AG04450 (cell line): ENCODE data around the gene TUFT1. TPM values are rescaled to one million over a fixed set of nuclear protein-coding genes. Genes with fewer than 3 reads are reported as not detected.

Experiments used
- CTCF ChIA-PET: fragments of 300-600, 350-600 bp; formaldehyde crosslinking; extraction: SDS; loops from one replicate; lab custom pipeline; 2022; ENCODE audit warnings: antibody characterized with exemption, inconsistent platforms; lab: Charles Lee
- POLR2A ChIA-PET: fragments of 350-600 bp; formaldehyde crosslinking; extraction: SDS; loops from one replicate; lab custom pipeline; 2021; ENCODE audit warnings: antibody characterized with exemption, inconsistent platforms; lab: Yijun Ruan, JAX
- DNase-seq: peaks from one replicate; pipeline ENCODE4 v3.0.0-alpha.2; 2011; ENCODE audit warnings: low read depth, low spot score
- H3K27ac ChIP-seq: one replicate; pipeline ENCODE4 v1.5.1; 2012; ENCODE audit warnings: low read depth, low read length, control low read depth
- H3K27me3 ChIP-seq: one replicate; pipeline ENCODE4 v1.6.0; 2012; ENCODE audit warnings: low read length; ENCODE audit not compliant: control insufficient read depth, insufficient read depth
- H3K4me3 ChIP-seq: 2 replicates; pipeline ENCODE4 v1.5.1; 2011; ENCODE audit warnings: mild to moderate bottlenecking, low read depth, low read length, control low read depth
- H3K9me3 ChIP-seq: 2 replicates; pipeline ENCODE4 v1.5.1; 2012; ENCODE audit warnings: low read length; ENCODE audit not compliant: control insufficient read depth, insufficient read depth
- polyA plus RNA-seq: library from polyadenylated mRNA; depleted of rRNA; stranded (reverse); fragments of >200 nt; gene quantifications from 2 replicates; pipeline ENCODE4 v1.2.3, GENCODE V29; 2011
- TF ChIP-seq, protein P1 (sequence below): IDR thresholded peaks from 2 replicates; pipeline ENCODE4 v1.5.1; 2011; ENCODE audit warnings: low read depth, low read length, control low read depth, inconsistent platforms

The TUFT1 gene
- polyA plus RNA-seq, 1 experiment: 21.9 TPM

DNA sequence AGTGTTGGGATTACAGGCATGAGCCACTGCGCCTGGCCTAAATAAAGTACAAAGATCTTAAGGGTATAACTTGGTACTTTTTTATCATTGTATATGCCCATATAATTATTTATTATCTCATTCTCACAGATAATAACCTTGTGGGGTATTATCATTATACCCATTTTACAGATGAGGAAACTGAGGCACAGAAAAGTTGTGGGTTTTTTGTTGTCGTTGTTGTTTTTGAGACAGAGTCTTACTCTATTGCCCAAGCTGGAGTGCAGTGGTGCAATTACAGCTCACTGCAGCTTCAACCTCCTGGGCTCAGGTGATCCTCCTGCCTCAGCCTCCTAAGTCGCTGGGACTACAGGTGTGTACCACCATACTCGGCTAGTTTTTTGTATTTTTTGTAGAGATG, 24.8 kb upstream of the TUFT1 start:
- Histone ChIP-seq H3K27me3 (peaks cover 5% of the 10 kb centered on the region), H3K9me3 (no peaks in the 10 kb centered on the region), H3K27ac (no peak overlapping the region), H3K4me3 (no peak overlapping the region)
- CTCF ChIA-PET: no interaction called here
- DNase-seq: no peak
- TF ChIP-seq, protein P1, sequence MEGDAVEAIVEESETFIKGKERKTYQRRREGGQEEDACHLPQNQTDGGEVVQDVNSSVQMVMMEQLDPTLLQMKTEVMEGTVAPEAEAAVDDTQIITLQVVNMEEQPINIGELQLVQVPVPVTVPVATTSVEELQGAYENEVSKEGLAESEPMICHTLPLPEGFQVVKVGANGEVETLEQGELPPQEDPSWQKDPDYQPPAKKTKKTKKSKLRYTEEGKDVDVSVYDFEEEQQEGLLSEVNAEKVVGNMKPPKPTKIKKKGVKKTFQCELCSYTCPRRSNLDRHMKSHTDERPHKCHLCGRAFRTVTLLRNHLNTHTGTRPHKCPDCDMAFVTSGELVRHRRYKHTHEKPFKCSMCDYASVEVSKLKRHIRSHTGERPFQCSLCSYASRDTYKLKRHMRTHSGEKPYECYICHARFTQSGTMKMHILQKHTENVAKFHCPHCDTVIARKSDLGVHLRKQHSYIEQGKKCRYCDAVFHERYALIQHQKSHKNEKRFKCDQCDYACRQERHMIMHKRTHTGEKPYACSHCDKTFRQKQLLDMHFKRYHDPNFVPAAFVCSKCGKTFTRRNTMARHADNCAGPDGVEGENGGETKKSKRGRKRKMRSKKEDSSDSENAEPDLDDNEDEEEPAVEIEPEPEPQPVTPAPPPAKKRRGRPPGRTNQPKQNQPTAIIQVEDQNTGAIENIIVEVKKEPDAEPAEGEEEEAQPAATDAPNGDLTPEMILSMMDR: no peak
- POLR2A ChIA-PET: no interaction called here

DNA sequence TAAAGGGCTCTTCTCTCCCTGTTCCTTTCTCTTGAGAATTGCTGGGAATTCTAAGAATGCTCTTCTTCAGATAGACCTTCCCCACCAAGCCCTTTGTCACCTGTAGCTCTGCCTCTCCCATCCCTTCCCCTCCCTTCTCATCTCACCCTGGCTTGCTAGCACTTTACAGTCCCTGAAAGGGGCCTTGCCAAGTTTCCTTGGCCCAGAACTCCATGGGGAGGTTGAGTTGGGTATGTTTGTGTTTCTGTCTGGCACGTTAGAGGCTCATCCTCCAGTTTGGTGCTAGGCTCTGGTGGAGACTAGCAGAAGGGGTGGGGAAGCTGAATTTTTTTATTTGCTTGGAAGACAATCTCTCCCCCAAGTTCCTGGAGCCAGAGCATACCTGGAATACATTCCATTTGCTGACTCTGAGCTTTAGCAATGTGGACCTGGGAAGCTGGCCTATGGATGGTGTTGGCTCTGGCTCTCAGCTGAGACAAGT, 24.0 kb upstream of the TUFT1 start:
- Histone ChIP-seq H3K9me3 (no peaks in the 10 kb centered on the region), H3K27me3 (peaks cover 5% of the 10 kb centered on the region), H3K27ac (no peak overlapping the region), H3K4me3 (no peak overlapping the region)
- no peak for DNase-seq
- TF ChIP-seq, protein P1: no peak
- ChIA-PET CTCF (no interaction called here), POLR2A (no interaction called here)

GRCh38 chr1:151518431-151518830, 21.7 kb upstream of the TUFT1 start:
- Histone ChIP-seq H3K9me3 (no peaks in the 10 kb centered on the region), H3K27ac (no peak overlapping the region), H3K4me3 (no peak overlapping the region), H3K27me3 (no peaks in the 10 kb centered on the region)
- POLR2A ChIA-PET: no interaction called here
- CTCF ChIA-PET: no interaction called here
- DNase-seq: no peak
- TF ChIP-seq, protein P1: no peak

DNA sequence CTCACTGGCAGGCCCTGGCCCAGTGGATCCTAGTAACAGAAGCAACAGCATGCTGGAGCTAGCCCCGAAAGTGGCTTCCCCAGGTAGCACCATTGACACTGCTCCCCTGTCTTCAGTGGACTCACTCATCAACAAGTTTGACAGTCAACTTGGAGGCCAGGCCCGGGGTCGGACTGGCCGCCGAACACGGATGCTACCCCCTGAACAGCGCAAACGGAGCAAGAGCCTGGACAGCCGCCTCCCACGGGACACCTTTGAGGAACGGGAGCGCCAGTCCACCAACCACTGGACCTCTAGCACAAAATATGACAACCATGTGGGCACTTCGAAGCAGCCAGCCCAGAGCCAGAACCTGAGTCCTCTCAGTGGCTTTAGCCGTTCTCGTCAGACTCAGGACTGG, 21.2 kb upstream of the TUFT1 start:
- H3K9me3 ChIP-seq: no peaks in the 10 kb centered on the region
- POLR2A ChIA-PET: no interaction called here
- H3K4me3 ChIP-seq: no peak overlapping the region
- H3K27me3 ChIP-seq: no peaks in the 10 kb centered on the region
- CTCF ChIA-PET: no interaction called here
- DNase-seq: no peak
- no peak overlapping the region for H3K27ac ChIP-seq
- TF ChIP-seq, protein P1: no peak

DNA sequence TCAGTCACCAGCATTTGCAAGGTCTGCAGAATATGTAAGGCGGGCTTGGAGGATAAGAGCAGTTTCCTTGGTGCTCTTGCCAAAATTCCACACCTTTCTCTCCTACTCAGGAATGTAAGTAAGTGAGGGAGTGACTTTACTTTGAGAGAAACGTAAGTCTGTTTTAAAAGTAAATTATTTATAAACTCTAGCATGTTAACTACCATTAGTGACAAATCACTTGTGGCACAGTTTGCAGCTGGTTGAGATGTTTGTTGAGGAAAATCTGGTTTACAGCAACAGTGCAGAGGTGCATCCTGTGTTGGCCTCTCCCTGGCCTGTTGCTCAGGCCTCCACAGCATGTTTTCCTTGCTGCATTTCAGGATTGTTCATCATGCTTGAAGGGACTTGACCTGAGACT, 20.4 kb upstream of the TUFT1 start:
- H3K9me3 ChIP-seq: no peaks in the 10 kb centered on the region
- H3K27me3 ChIP-seq: no peaks in the 10 kb centered on the region
- H3K4me3 ChIP-seq: no peak overlapping the region
- DNase-seq: no peak
- ChIA-PET CTCF (interaction anchor here (1.7 kb wide), 1 partner anchor 75 kb away, joined by 4 read pairs; no protein-coding TSS in a partner anchor), POLR2A (no interaction called here)
- TF ChIP-seq, protein P1: no peak
- H3K27ac ChIP-seq: no peak overlapping the region
